Smooth muscle cell (in vitro differentiated cells): ENCODE results near the gene ARHGAP10. TPM values are rescaled to one million over a fixed set of nuclear protein-coding genes. Genes with fewer than 3 reads are reported as not detected.

Source experiments
- DNase-seq: peaks from one replicate; lab custom pipeline; 2025; ENCODE audit not compliant: unreplicated experiment; lab: John Stamatoyannopoulos, UW
- H2AFZ ChIP-seq: fragments of 200-600 bp; sonication (generic); 2 replicates; pipeline ENCODE4 v1.6.0; 2016; ENCODE audit warnings: antibody characterized with exemption, low read depth, mild to moderate bottlenecking
- H3F3A ChIP-seq: fragments of 200-600 bp; sonication (generic); 2 replicates; pipeline ENCODE4 v1.6.0; 2017; ENCODE audit warnings: antibody characterized with exemption, low read depth
- H3K27ac ChIP-seq: fragments of 200-600 bp; sonication (generic); 2 replicates; pipeline ENCODE4 v1.5.1; 2016; ENCODE audit warnings: low read depth, mild to moderate bottlenecking
- H3K27me3 ChIP-seq: fragments of 200-600 bp; sonication (generic); 2 replicates; pipeline ENCODE4 v1.6.1; 2016; ENCODE audit warnings: low read depth, mild to moderate bottlenecking
- H3K36me3 ChIP-seq: fragments of 200-600 bp; sonication (generic); 2 replicates; pipeline ENCODE4 v1.5.1; 2016; ENCODE audit warnings: low read depth
- H3K4me1 ChIP-seq: fragments of 200-600 bp; sonication (generic); 2 replicates; pipeline ENCODE4 v1.5.1; 2016; ENCODE audit warnings: low read depth
- H3K4me2 ChIP-seq: fragments of 200-600 bp; sonication (generic); 2 replicates; pipeline ENCODE4 v1.6.0; 2016; ENCODE audit warnings: mild to moderate bottlenecking
- H3K4me3 ChIP-seq: fragments of 200-600 bp; sonication (generic); 2 replicates; pipeline ENCODE4 v1.5.1; 2016; ENCODE audit warnings: mild to moderate bottlenecking
- H3K79me2 ChIP-seq: fragments of 200-600 bp; sonication (generic); 2 replicates; pipeline ENCODE4 v1.6.0; 2016; ENCODE audit warnings: low read depth, mild to moderate bottlenecking
- H3K9ac ChIP-seq: fragments of 200-600 bp; sonication (generic); 2 replicates; pipeline ENCODE4 v1.6.0; 2016; ENCODE audit warnings: low read depth
- H3K9me3 ChIP-seq: fragments of 200-600 bp; sonication (generic); replicated peaks from 2 replicates; pipeline ENCODE4 v1.5.1; 2016; ENCODE audit warnings: low read depth
- H4K20me1 ChIP-seq: fragments of 200-600 bp; sonication (generic); 2 replicates; pipeline ENCODE4 v1.6.0; 2016; ENCODE audit warnings: low read depth
- CTCF ChIP-seq: fragments of 200-600 bp; sonication (generic); IDR thresholded peaks from 2 replicates; pipeline ENCODE4 v1.5.1; 2017; ENCODE audit warnings: borderline replicate concordance, mild to moderate bottlenecking, antibody characterized with exemption; ENCODE audit not compliant: insufficient read depth, poor library complexity, severe bottlenecking
- WGBS: methylation state at CpG from one replicate; pipeline ENCODE4 v1.1.7; 2016; ENCODE audit warnings: low lambda C conversion rate; 5-methylcytosine and 5-hydroxymethylcytosine counted together
- polyA plus RNA-seq: library from polyadenylated mRNA; unstranded; fragments of >200 nt; fragmentation: Nextera tagmentation; extraction: Ambion mirVana; gene quantifications from 2 replicates; pipeline ENCODE4 v1.2.1, GENCODE V29; 2016
- total RNA-seq: library from RNA; depleted of rRNA; stranded (reverse); fragments of >200 nt; gene quantifications from 2 replicates; pipeline ENCODE4 v1.2.3, GENCODE V29; 2014

The ARHGAP10 gene
- total and polyA plus RNA-seq, 2 experiments from 2014 or later = 6.2 to 11.6 TPM

GRCh38 chr4:148089624-148090023, 357.7 kb downstream of the ARHGAP10 start:
- no peaks in the 10 kb centered on the region for H3F3A ChIP-seq
- H3K27ac ChIP-seq = no peak overlapping the region
- H3K4me3 ChIP-seq = no peak overlapping the region
- 92% methylated on average over 6 of the region's 6 CpGs for WGBS
- no peak for DNase-seq
- TF ChIP-seq CTCF = no peak
- H3K27me3 ChIP-seq = no peaks in the 10 kb centered on the region
- no peak overlapping the region for H3K4me2 ChIP-seq
- no peaks in the 10 kb centered on the region for H3K36me3 ChIP-seq
- H3K9me3 ChIP-seq = no peaks in the 10 kb centered on the region
- no peak overlapping the region for H2AFZ ChIP-seq
- H4K20me1 ChIP-seq = no peaks in the 10 kb centered on the region
- H3K79me2 ChIP-seq = no peaks in the 10 kb centered on the region
- no peaks in the 10 kb centered on the region for H3K4me1 ChIP-seq
- H3K9ac ChIP-seq = no peak overlapping the region

- no peak for TF ChIP-seq CTCF
- Histone ChIP-seq H3K27me3 (no peaks in the 10 kb centered on the region), H3K9ac (no peak overlapping the region), H3K36me3 (no peaks in the 10 kb centered on the region), H3K4me1 (no peaks in the 10 kb centered on the region), H3K79me2 (no peaks in the 10 kb centered on the region), H3K4me3 (no peak overlapping the region), H3K9me3 (no peaks in the 10 kb centered on the region), H3F3A (no peaks in the 10 kb centered on the region), H2AFZ (no peak overlapping the region), H4K20me1 (no peaks in the 10 kb centered on the region), H3K4me2 (no peak overlapping the region), H3K27ac (no peak overlapping the region)
- no peak for DNase-seq
- WGBS = 95% methylated on average over 6 of the region's 6 CpGs
Observed at GRCh38 chr4:148090029-148090428, 358.1 kb downstream of the ARHGAP10 start.

GRCh38 chr4:148090503-148091476, 358.9 kb downstream of the ARHGAP10 start:
- Histone ChIP-seq H3K9ac (no peak overlapping the region), H3K36me3 (no peaks in the 10 kb centered on the region), H3K27ac (no peak overlapping the region), H3K4me2 (no peak overlapping the region), H3K9me3 (no peaks in the 10 kb centered on the region), H3K27me3 (no peaks in the 10 kb centered on the region), H3K79me2 (no peaks in the 10 kb centered on the region), H3F3A (no peaks in the 10 kb centered on the region), H2AFZ (no peak overlapping the region), H3K4me3 (no peak overlapping the region), H4K20me1 (no peaks in the 10 kb centered on the region), H3K4me1 (no peaks in the 10 kb centered on the region)
- DNase-seq = no peak
- 96% methylated on average over 17 of the region's 17 CpGs for WGBS
- no peak for TF ChIP-seq CTCF
